Measurements from ENCODE around the gene RANBP9. TPM values are rescaled to one million over a fixed set of nuclear protein-coding genes. Genes with fewer than 3 reads are reported as not detected.
A peak's percentile ranks its signal among the peaks of the same experiment; 100 is the strongest.

The RANBP9 gene
- total RNA-seq, 2 experiments from 2014 or later = 53.3 to 56.2 TPM

GRCh38 chr6:13684855-13685254 lies 26.8 kb downstream of the RANBP9 start:
- ChIA-PET POLR2A (interaction anchor here (1.0 kb wide), 1 partner anchor 27 kb away, joined by 4 read pairs; the partner anchor contains the start of gene RANBP9), CTCF (interaction anchor here (0.8 to 3.7 kb wide), 4 partner anchors 8 to 16 kb away, joined by 3 to 11 read pairs (median 6); no protein-coding TSS in a partner anchor)
- DNase-seq (no peak), ATAC-seq (no peak)
- intact Hi-C loops (cut with micrococcal nuclease) = no loop called here
- peaks cover 41% of the 10 kb centered on the region for H3K36me3 Mint-ChIP-seq (ENCODE audit: low read depth)
- no peaks in the 10 kb centered on the region for H3K27me3 Mint-ChIP-seq
- H3K27ac Mint-ChIP-seq = peak overlapping the region; percentile 35
- H3K4me1 Mint-ChIP-seq (ENCODE audit: low read depth) = peaks cover 66% of the 10 kb centered on the region
- no peak overlapping the region for H3K4me3 Mint-ChIP-seq
- peaks cover 9% of the 10 kb centered on the region for H3K9me3 Mint-ChIP-seq
- no peak for TF ChIP-seq CTCF (IDR thresholded peaks at IDR 0.05)

DNA sequence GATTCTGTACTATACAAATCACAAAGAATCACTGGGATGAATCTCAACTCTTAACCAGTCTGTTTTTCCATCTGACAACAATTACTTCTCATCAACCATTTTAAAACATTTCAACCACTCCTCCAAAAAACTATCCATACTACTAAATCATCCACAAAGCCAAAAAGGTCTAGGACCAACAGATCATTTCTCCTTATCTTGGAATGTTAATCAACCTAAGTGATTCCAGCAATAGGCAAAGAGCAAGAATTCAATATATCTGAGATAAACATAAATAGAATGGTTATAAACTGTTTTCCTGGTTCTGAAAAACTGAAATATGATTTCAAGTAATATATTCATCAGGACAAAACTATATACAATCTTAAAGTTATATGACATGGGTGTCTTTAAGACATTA lies 28.6 kb downstream of the RANBP9 start:
- no peak for TF ChIP-seq CTCF (IDR thresholded peaks at IDR 0.05)
- Mint-ChIP-seq H3K36me3 (ENCODE audit: low read depth) (peaks cover 35% of the 10 kb centered on the region), H3K4me3 (no peak overlapping the region), H3K4me1 (ENCODE audit: low read depth) (peaks cover 58% of the 10 kb centered on the region), H3K9me3 (peaks cover 4% of the 10 kb centered on the region), H3K27ac (peak overlapping the region; percentile 12), H3K27me3 (no peaks in the 10 kb centered on the region)
- CTCF ChIA-PET = no interaction called here
- POLR2A ChIA-PET = interaction anchor here (0.6 kb wide), 1 partner anchor 20 kb away, joined by 3 read pairs; no protein-coding TSS in a partner anchor
- DNase-seq = no peak
- intact Hi-C loops (cut with micrococcal nuclease) = no loop called here
- no peak for ATAC-seq

GRCh38 chr6:13682346-13682745 lies 29.3 kb downstream of the RANBP9 start:
- POLR2A ChIA-PET = interaction anchor here (0.6 to 0.7 kb wide), 3 partner anchors 9 to 41 kb away, joined by 3 read pairs; no protein-coding TSS in a partner anchor
- DNase-seq (no peak), ATAC-seq (no peak)
- H3K4me1 Mint-ChIP-seq (ENCODE audit: low read depth) = peaks cover 51% of the 10 kb centered on the region
- H3K9me3 Mint-ChIP-seq = peaks cover 4% of the 10 kb centered on the region
- no peak for TF ChIP-seq CTCF (IDR thresholded peaks at IDR 0.05)
- H3K27me3 Mint-ChIP-seq = no peaks in the 10 kb centered on the region
- H3K4me3 Mint-ChIP-seq = no peak overlapping the region
- CTCF ChIA-PET = no interaction called here
- H3K36me3 Mint-ChIP-seq (ENCODE audit: low read depth) = peaks cover 36% of the 10 kb centered on the region
- H3K27ac Mint-ChIP-seq = peak overlapping the region; percentile 89
- intact Hi-C loops (cut with micrococcal nuclease) = no loop called here

GRCh38 chr6:13681305-13682061 lies 30.2 kb downstream of the RANBP9 start:
- Mint-ChIP-seq H3K36me3 (ENCODE audit: low read depth) (peaks cover 41% of the 10 kb centered on the region), H3K9me3 (peaks cover 11% of the 10 kb centered on the region), H3K27me3 (no peaks in the 10 kb centered on the region), H3K4me1 (ENCODE audit: low read depth) (peaks cover 50% of the 10 kb centered on the region), H3K4me3 (peak overlapping the region; percentile 59), H3K27ac (peak overlapping the region; percentile 89)
- no peak for TF ChIP-seq CTCF (IDR thresholded peaks at IDR 0.05)
- DNase-seq = no peak
- peak; percentile 79 for ATAC-seq
- CTCF ChIA-PET = interaction anchor here (0.8 to 1.1 kb wide), 3 partner anchors 10 to 66 kb away, joined by 3 read pairs; partner anchors contain the start of gene NOL7
- intact Hi-C loops (cut with micrococcal nuclease) = no loop called here
- POLR2A ChIA-PET = interaction anchor here (0.5 kb wide), 1 partner anchor 25 kb away, joined by 4 read pairs; no protein-coding TSS in a partner anchor

- Mint-ChIP-seq H3K9me3 (peaks cover 13% of the 10 kb centered on the region), H3K4me3 (no peak overlapping the region), H3K4me1 (ENCODE audit: low read depth) (peaks cover 52% of the 10 kb centered on the region), H3K27me3 (no peaks in the 10 kb centered on the region), H3K27ac (peak overlapping the region; percentile 64), H3K36me3 (ENCODE audit: low read depth) (peaks cover 43% of the 10 kb centered on the region)
- no peak for TF ChIP-seq CTCF (IDR thresholded peaks at IDR 0.05)
- DNase-seq (no peak), ATAC-seq (no peak)
- intact Hi-C loops (cut with micrococcal nuclease) = no loop called here
- ChIA-PET POLR2A (interaction anchor here (0.7 to 1.1 kb wide), 2 partner anchors 10 to 21 kb away, joined by 3 to 4 read pairs; no protein-coding TSS in a partner anchor), CTCF (interaction anchor here (0.9 to 1.1 kb wide), 3 partner anchors 9 to 65 kb away, joined by 3 read pairs; partner anchors contain the start of gene NOL7)
Measured at GRCh38 chr6:13680448-13680968, 31.1 kb downstream of the RANBP9 start.

Data from activated CD8-positive, alpha-beta T cell treated with anti-CD3 and anti-CD28 coated beads for 36 hours (primary cell).